Spinal cord (tissue), 10 donors: Measurements from ENCODE around the gene ARHGEF7. TPM values are rescaled to one million over a fixed set of nuclear protein-coding genes. Genes with fewer than 3 reads are reported as not detected.
"Not testable (repeated sequence)": the region's sequence is repeated elsewhere in the genome, so short reads cannot be mapped to it uniquely, and the experiment has no call there.

Experiments used
- DNase-seq, 6 donors: peaks; one replicate each; pipeline versions ENCODE4 v3.0.0 to v3.0.0-alpha.2; 2013 to 2015; ENCODE audit warnings: low spot score in 6 of 6, low read depth in 4 of 6
- H3K27ac ChIP-seq: one replicate; pipeline ENCODE4 v1.5.1; 2013; ENCODE audit warnings: low read depth, low read length, control low read depth
- H3K27me3 ChIP-seq: one replicate; pipeline ENCODE4 v1.6.1; 2013; ENCODE audit warnings: low read length; ENCODE audit not compliant: control insufficient read depth, insufficient read depth
- H3K36me3 ChIP-seq: one replicate; pipeline ENCODE4 v1.6.1; 2013; ENCODE audit warnings: low read length; ENCODE audit not compliant: control insufficient read depth, insufficient read depth
- H3K4me1 ChIP-seq: one replicate; pipeline ENCODE4 v1.6.1; 2013; ENCODE audit warnings: low read length; ENCODE audit not compliant: control insufficient read depth, insufficient read depth
- H3K4me3 ChIP-seq: one replicate; pipeline ENCODE4 v1.5.1; 2013; ENCODE audit warnings: low read depth, low read length, control low read depth
- H3K9me3 ChIP-seq: one replicate; pipeline ENCODE4 v1.6.1; 2013; ENCODE audit warnings: low read length; ENCODE audit not compliant: control insufficient read depth, insufficient read depth
- WGBS: methylation state at CpG from one replicate; pipeline ENCODE4 v1.1.5; 2013; ENCODE audit warnings: missing lambda C conversion rate; ENCODE audit not compliant: insufficient coverage; 5-methylcytosine and 5-hydroxymethylcytosine counted together
- polyA plus RNA-seq, 2 donors: library from polyadenylated mRNA; unstranded; fragments of 120-200 nt; gene quantifications; one replicate each; pipeline ENCODE4 v1.2.1, GENCODE V29; 2013; ENCODE audit not compliant: insufficient read length in 2 of 2
- total RNA-seq, 2 donors: library from RNA; depleted of rRNA in 1 of 2; stranded (reverse); fragments of 120-200 nt in 1 of 2; fragments of >200 nt in 1 of 2; gene quantifications; one replicate each; pipeline versions ENCODE4 v1.2.3 to v1.2.4, GENCODE V29; 2013 to 2014
- donor health status: healthy.

ARHGEF7 gene
- total and polyA plus RNA-seq, 4 donors, result 66.1 to 140 (median 120) TPM

- Histone ChIP-seq H3K27ac (no peak overlapping the region), H3K4me1 (no peaks in the 10 kb centered on the region), H3K4me3 (no peak overlapping the region), H3K36me3 (no peaks in the 10 kb centered on the region), H3K27me3 (no peaks in the 10 kb centered on the region), H3K9me3 (peaks cover 4% of the 10 kb centered on the region)
- no peak for DNase-seq
- WGBS, result 81% methylated on average over 6 of the region's 12 CpGs
Measured at GRCh38 chr13:111079375-111079774, 35.7 kb upstream of the ARHGEF7 start.

GRCh38 chr13:111080642-111081041 is 34.5 kb upstream of the ARHGEF7 start:
- no peaks in the 10 kb centered on the region for H3K27me3 ChIP-seq
- H3K4me1 ChIP-seq, result no peaks in the 10 kb centered on the region
- no peak overlapping the region for H3K27ac ChIP-seq
- no peaks in the 10 kb centered on the region for H3K36me3 ChIP-seq
- WGBS, result 40% methylated on average over 1 of the region's 5 CpGs
- H3K9me3 ChIP-seq, result peaks cover 2% of the 10 kb centered on the region
- no peak overlapping the region for H3K4me3 ChIP-seq
- no peak for DNase-seq

- no peak overlapping the region for H3K27ac ChIP-seq
- no peak overlapping the region for H3K4me3 ChIP-seq
- no peak for DNase-seq
- WGBS, result 65% methylated on average over 4 of the region's 4 CpGs
- peaks cover 2% of the 10 kb centered on the region for H3K9me3 ChIP-seq
- H3K27me3 ChIP-seq, result no peaks in the 10 kb centered on the region
- H3K36me3 ChIP-seq, result no peaks in the 10 kb centered on the region
- H3K4me1 ChIP-seq, result no peaks in the 10 kb centered on the region
Measured at GRCh38 chr13:111082240-111082639, 32.9 kb upstream of the ARHGEF7 start.

- H3K36me3 ChIP-seq, H3K27ac ChIP-seq, H3K4me1 ChIP-seq, H3K4me3 ChIP-seq, H3K9me3 ChIP-seq, DNase-seq, H3K27me3 ChIP-seq: not testable (repeated sequence)
- WGBS, result 94% methylated on average over 14 of the region's 14 CpGs
Measured at GRCh38 chr13:111082769-111083168, 32.3 kb upstream of the ARHGEF7 start.

- not testable (repeated sequence) for H3K4me1 ChIP-seq, H3K27ac ChIP-seq, H3K9me3 ChIP-seq, H3K36me3 ChIP-seq, DNase-seq, H3K27me3 ChIP-seq, H3K4me3 ChIP-seq
- WGBS, result 95% methylated on average over 4 of the region's 25 CpGs
Measured at GRCh38 chr13:111083693-111084092, 31.4 kb upstream of the ARHGEF7 start.

GRCh38 chr13:111090169-111090568 is 24.9 kb upstream of the ARHGEF7 start:
- Histone ChIP-seq H3K27ac (no peak overlapping the region), H3K27me3 (peaks cover 9% of the 10 kb centered on the region), H3K4me1 (no peaks in the 10 kb centered on the region), H3K9me3 (no peaks in the 10 kb centered on the region), H3K36me3 (no peaks in the 10 kb centered on the region), H3K4me3 (no peak overlapping the region)
- no peak for DNase-seq
- whole genome bisulfite sequencing, result 100% methylated on average over 1 of the region's 7 CpGs

GRCh38 chr13:111092685-111093084 is 22.4 kb upstream of the ARHGEF7 start:
- Histone ChIP-seq H3K27ac (no peak overlapping the region), H3K27me3 (peaks cover 11% of the 10 kb centered on the region), H3K9me3 (no peaks in the 10 kb centered on the region), H3K4me1 (no peaks in the 10 kb centered on the region), H3K36me3 (no peaks in the 10 kb centered on the region), H3K4me3 (no peak overlapping the region)
- WGBS, result 90% methylated on average over 6 of the region's 6 CpGs
- DNase-seq, result no peak

- Histone ChIP-seq H3K4me3 (no peak overlapping the region), H3K36me3 (no peaks in the 10 kb centered on the region), H3K9me3 (no peaks in the 10 kb centered on the region), H3K4me1 (no peaks in the 10 kb centered on the region), H3K27me3 (peaks cover 11% of the 10 kb centered on the region), H3K27ac (no peak overlapping the region)
- WGBS, result 94% methylated on average over 11 of the region's 21 CpGs
- DNase-seq, result no peak
Measured at GRCh38 chr13:111093136-111093535, 22.0 kb upstream of the ARHGEF7 start.

GRCh38 chr13:111093634-111094033 is 21.5 kb upstream of the ARHGEF7 start:
- no peaks in the 10 kb centered on the region for H3K9me3 ChIP-seq
- H3K4me1 ChIP-seq, result no peaks in the 10 kb centered on the region
- WGBS, result 90% methylated on average over 4 of the region's 9 CpGs

GRCh38 chr13:111095031-111095840 is 19.9 kb upstream of the ARHGEF7 start:
- Histone ChIP-seq H3K4me1 (no peaks in the 10 kb centered on the region), H3K9me3 (no peaks in the 10 kb centered on the region)
- WGBS, result 79% methylated on average over 20 of the region's 30 CpGs

More at GRCh38 chr13:111093634-111094033, 21.5 kb upstream of the ARHGEF7 start:
- Histone ChIP-seq H3K27ac (no peak overlapping the region), H3K27me3 (peaks cover 11% of the 10 kb centered on the region), H3K4me3 (no peak overlapping the region), H3K36me3 (no peaks in the 10 kb centered on the region)
- DNase-seq, result no peak

More at GRCh38 chr13:111095031-111095840, 19.9 kb upstream of the ARHGEF7 start:
- no peak overlapping the region for H3K4me3 ChIP-seq
- H3K36me3 ChIP-seq, result no peaks in the 10 kb centered on the region
- peaks cover 11% of the 10 kb centered on the region for H3K27me3 ChIP-seq
- H3K27ac ChIP-seq, result no peak overlapping the region
- no peak for DNase-seq
